Coronary artery (tissue), 2 donors: ENCODE measurements around the gene VPS37C.

Experiments used
- DNase-seq: peaks from one replicate; pipeline ENCODE4 v3.0.0-alpha.2; 2017; ENCODE audit warnings: low spot score
- H3K27ac ChIP-seq, 2 donors: fragments of 200-600 bp; sonication (generic); one replicate each; pipeline ENCODE4 v1.5.1; 2016 to 2019
- H3K4me3 ChIP-seq: fragments of 200-600 bp; sonication (generic); 2 replicates; pipeline ENCODE4 v1.5.1; 2016; ENCODE audit warnings: mild to moderate bottlenecking, moderate library complexity
- CTCF ChIP-seq: fragments of 200-600 bp; sonication (generic); IDR thresholded peaks from one replicate; pipeline ENCODE4 v1.5.1; 2019; ENCODE audit warnings: antibody characterized with exemption

VPS37C gene

DNA sequence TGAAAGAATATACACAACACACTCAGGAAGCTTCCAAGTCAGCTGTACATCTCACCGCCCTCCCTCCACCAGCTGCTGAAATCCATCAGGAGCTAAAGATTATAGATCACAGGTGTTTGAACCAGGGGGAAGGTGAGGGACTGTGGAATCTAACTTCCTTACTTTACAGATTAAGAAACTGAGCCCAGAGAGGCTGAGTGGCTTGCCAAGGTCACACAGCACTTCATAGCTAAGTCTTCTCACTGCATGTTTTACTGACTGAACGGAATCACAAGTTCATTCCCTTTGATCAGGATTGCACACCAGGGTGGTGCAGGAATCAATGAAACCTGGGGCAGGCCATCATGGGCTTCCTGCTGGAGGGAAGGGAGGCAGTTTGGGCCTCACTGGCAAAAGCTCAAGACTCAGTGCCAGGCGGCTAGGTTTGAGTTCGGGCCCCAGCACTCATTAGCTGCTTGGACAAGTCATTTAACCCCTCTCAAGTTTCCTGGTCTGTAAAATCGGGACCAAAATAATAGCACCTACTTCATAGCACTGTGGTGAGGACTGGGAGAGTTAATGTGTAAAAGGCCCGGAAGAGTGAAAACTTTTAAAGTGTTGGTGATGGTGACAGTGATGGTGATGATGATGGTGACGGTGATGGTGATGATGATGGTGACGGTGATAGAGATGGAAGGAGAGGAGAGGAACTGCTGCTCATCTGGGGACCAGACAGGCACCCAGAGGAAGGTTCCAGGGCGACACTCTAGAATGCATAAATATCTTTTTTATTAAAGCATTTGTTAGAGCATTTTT, 50.8 kb downstream of the VPS37C start:
- DNase-seq, result no peak
- Histone ChIP-seq H3K27ac (no peak overlapping the region), H3K4me3 (no peak overlapping the region)
- TF ChIP-seq CTCF, result no peak

DNA sequence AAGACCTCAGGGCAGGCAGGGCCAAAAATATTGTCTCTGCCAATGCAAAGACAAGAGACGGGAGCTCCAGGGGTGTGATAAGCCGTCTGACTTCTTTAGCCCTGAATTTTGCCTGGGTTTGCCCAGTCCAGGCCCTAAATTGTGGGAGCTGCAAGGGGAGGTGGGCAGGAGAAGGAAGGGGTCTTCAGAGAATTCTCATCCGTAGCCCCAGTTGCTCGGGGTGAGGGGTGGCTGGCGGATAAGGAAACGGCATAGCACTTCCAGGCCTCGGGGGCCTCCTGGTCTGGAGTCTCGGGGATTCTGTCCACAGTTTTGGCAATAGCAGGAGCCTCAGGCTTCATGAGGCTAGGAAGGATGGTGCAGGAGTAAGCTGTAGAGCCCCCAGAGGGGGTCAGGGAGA, 51.6 kb downstream of the VPS37C start:
- no peak overlapping the region for H3K27ac ChIP-seq

DNA sequence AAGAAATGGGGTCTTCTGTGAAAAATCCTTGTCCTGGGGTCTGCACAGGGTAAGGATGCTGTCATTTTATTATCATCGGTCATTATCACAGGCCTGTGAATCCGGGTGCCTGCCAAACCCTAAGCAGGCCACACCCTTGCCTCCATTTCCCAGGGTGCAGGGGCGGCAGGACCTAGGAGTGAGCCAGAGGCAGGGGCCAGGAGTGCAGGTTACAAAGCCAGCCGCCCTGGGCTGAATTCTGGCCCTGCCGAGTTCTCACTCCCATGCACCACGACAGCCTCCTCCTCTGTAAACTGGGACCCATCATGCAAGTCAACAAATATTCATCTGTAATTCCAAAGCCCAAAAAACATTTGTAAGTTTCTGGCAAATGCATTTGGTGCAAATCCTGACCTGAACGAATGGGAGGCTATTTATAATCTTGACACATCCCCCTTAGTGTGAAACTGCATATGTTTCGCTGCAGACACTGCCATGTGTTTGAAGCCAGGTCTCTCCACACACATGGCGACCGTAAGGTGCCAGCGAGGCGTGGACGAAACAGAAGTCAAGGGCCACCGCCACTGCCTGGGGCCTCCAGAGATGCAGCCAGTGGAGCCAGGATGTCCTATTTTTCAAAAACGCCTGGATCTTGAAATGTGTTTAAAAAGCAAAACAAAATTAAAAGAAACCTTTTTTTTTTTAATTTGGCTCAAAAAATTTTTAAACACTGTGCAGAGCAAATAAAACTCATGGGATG, 52.2 kb downstream of the VPS37C start:
- Histone ChIP-seq H3K27ac (no peak overlapping the region), H3K4me3 (no peak overlapping the region)
- TF ChIP-seq CTCF, result no peak
- DNase-seq, result no peak

More for the DNA sequence above, 51.6 kb downstream of the VPS37C start:
- H3K4me3 ChIP-seq, result no peak overlapping the region
- DNase-seq, result no peak
- no peak for TF ChIP-seq CTCF

- Histone ChIP-seq H3K27ac (no peak overlapping the region), H3K4me3 (no peak overlapping the region)
- no peak for DNase-seq
- no peak for TF ChIP-seq CTCF
These were observed 53.3 kb downstream of the VPS37C start for GRCh38 chr11:61107888-61108287.

- TF ChIP-seq CTCF, result no peak
- Histone ChIP-seq H3K27ac (no peak overlapping the region), H3K4me3 (no peak overlapping the region)
- no peak for DNase-seq
These were observed 54.2 kb downstream of the VPS37C start for GRCh38 chr11:61106894-61107470.

DNA sequence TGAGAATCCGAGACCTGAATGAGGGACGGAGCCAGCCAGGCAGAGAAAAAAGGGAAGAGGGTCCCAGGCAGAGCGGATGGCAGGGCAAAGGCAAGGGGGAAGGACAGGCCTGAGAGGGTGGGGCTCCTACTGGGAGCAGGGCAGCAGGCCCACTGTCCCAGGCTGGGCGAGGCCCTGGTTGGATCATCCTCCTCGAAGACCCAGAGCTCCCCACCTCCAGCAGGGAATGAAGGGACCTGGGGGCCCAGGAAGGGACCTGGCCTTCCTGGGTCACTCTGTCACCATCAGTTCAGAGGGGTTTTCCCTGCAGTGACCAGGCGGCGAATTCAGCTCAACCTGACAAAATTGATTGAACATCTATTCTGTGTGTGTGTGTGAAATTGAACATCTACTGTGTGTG, 54.9 kb downstream of the VPS37C start:
- no peak for TF ChIP-seq CTCF
- no peak for DNase-seq
- H3K27ac ChIP-seq, result no peak overlapping the region
- no peak overlapping the region for H3K4me3 ChIP-seq
